IMR-90 (cell line): ENCODE measurements around the gene FBXW7. TPM values are rescaled to one million over a fixed set of nuclear protein-coding genes. Genes with fewer than 3 reads are reported as not detected.

Experiments
- ATAC-seq: fragments of 200-7000 bp; cut with Tn5 transposase; 2 replicates; pipeline ENCODE4 v1.9.1; 2020; ENCODE audit warnings: low read depth, mild to moderate bottlenecking, moderate library complexity
- BruUV-seq: library from RNA; stranded (reverse); fragments of 400-500 nt; replicated peaks from 2 replicates; lab custom pipeline; 2021; lab: Mats Ljungman, UMichigan
- CTCF ChIA-PET: fragments of 300-600 bp; formaldehyde crosslinking; extraction: SDS; loops from one replicate; lab custom pipeline; 2021; ENCODE audit warnings: antibody characterized with exemption; lab: Yijun Ruan, JAX
- POLR2A ChIA-PET: fragments of 300-600 bp; sonication (Branson Sonifier 250); formaldehyde crosslinking; loops from one replicate; lab custom pipeline; 2022; ENCODE audit warnings: antibody characterized with exemption; ENCODE audit not compliant: unreplicated experiment; lab: Charles Lee
- DNase-seq: peaks from one replicate; pipeline ENCODE4 v3.0.0; 2013
- H2AFZ ChIP-seq: replicated peaks from 2 replicates; pipeline ENCODE3; 2013; ENCODE audit warnings: low read length, mild to moderate bottlenecking; ENCODE audit not compliant: poor library complexity
- H2AK5ac ChIP-seq: 2 replicates; pipeline ENCODE4 v1.6.1; 2013; ENCODE audit warnings: low read depth, low read length, inconsistent platforms
- H2AK9ac ChIP-seq: replicated peaks from 2 replicates; pipeline ENCODE3; 2013; ENCODE audit warnings: mild to moderate bottlenecking, low read depth, low read length, moderate library complexity; ENCODE audit not compliant: poor library complexity
- H2BK120ac ChIP-seq: 2 replicates; pipeline ENCODE4 v1.6.1; 2013; ENCODE audit warnings: low read depth, low read length, inconsistent platforms
- H2BK15ac ChIP-seq: 3 replicates; pipeline ENCODE4 v1.6.1; 2013; ENCODE audit warnings: low read depth, low read length, inconsistent platforms
- H2BK20ac ChIP-seq: 2 replicates; pipeline ENCODE4 v1.6.1; 2013; ENCODE audit warnings: low read depth, mild to moderate bottlenecking, inconsistent platforms, low read length, moderate library complexity
- H2BK5ac ChIP-seq: 2 replicates; pipeline ENCODE4 v1.6.1; 2013; ENCODE audit warnings: mild to moderate bottlenecking, low read depth, low read length, inconsistent platforms; ENCODE audit not compliant: poor library complexity, severe bottlenecking
- H3K14ac ChIP-seq: replicated peaks from 2 replicates; pipeline ENCODE4 v1.6.1; 2013; ENCODE audit warnings: low read depth, low read length, inconsistent platforms
- H3K18ac ChIP-seq: 2 replicates; pipeline ENCODE4 v1.6.1; 2013; ENCODE audit warnings: low read depth, low read length, control low read depth
- H3K23ac ChIP-seq: 2 replicates; pipeline ENCODE4 v1.6.1; 2013; ENCODE audit warnings: low read depth, low read length, inconsistent platforms
- H3K27ac ChIP-seq: 2 replicates; pipeline ENCODE4 v1.5.1; 2013; ENCODE audit warnings: mild to moderate bottlenecking, control low read depth, low read length; ENCODE audit not compliant: insufficient read depth
- H3K27me3 ChIP-seq: 2 replicates; pipeline ENCODE4 v1.6.1; 2013; ENCODE audit warnings: low read length; ENCODE audit not compliant: control insufficient read depth, insufficient read depth
- H3K36me3 ChIP-seq: 2 replicates; pipeline ENCODE4 v1.6.1; 2013; ENCODE audit warnings: low read length, mixed read lengths; ENCODE audit not compliant: control insufficient read depth, insufficient read depth
- H3K4ac ChIP-seq: 2 replicates; pipeline ENCODE4 v1.6.1; 2013; ENCODE audit warnings: low read depth, low read length, inconsistent platforms
- H3K4me1 ChIP-seq: 2 replicates; pipeline ENCODE4 v1.6.1; 2013; ENCODE audit warnings: low read length, mixed read lengths; ENCODE audit not compliant: control insufficient read depth, insufficient read depth
- H3K4me2 ChIP-seq: 2 replicates; pipeline ENCODE4 v1.6.1; 2013; ENCODE audit warnings: low read depth, mild to moderate bottlenecking, control low read depth, low read length, moderate library complexity
- H3K4me3 ChIP-seq: 2 replicates; pipeline ENCODE4 v1.5.1; 2013; ENCODE audit warnings: low read depth, mild to moderate bottlenecking, control low read depth, low read length, moderate library complexity; ENCODE audit not compliant: insufficient read depth
- H3K56ac ChIP-seq: 2 replicates; pipeline ENCODE4 v1.6.1; 2013; ENCODE audit warnings: low read length, inconsistent platforms; ENCODE audit not compliant: insufficient read depth; ENCODE audit errors: extremely low read depth
- H3K79me1 ChIP-seq, 2 experiments: 2 replicates each; pipeline ENCODE4 v1.6.1; 2013; ENCODE audit warnings: low read length in 2 of 2, inconsistent platforms in 1 of 2, low read depth in 1 of 2
- H3K9ac ChIP-seq: 2 replicates; pipeline ENCODE4 v1.6.1; 2013; ENCODE audit warnings: low read depth, low read length, control low read depth
- H3K9me1 ChIP-seq: 2 replicates; pipeline ENCODE4 v1.6.1; 2013; ENCODE audit warnings: low read length, inconsistent platforms; ENCODE audit not compliant: insufficient read depth
- H3K9me3 ChIP-seq: 2 replicates; pipeline ENCODE4 v1.6.1; 2013; ENCODE audit warnings: low read length; ENCODE audit not compliant: control insufficient read depth, insufficient read depth
- H4K20me1 ChIP-seq: 2 replicates; pipeline ENCODE4 v1.6.1; 2013; ENCODE audit warnings: low read length, inconsistent platforms; ENCODE audit not compliant: insufficient read depth
- H4K5ac ChIP-seq: 2 replicates; pipeline ENCODE4 v1.6.1; 2013; ENCODE audit warnings: mild to moderate bottlenecking, low read depth, low read length, control low read depth
- H4K8ac ChIP-seq, 2 experiments: 2 replicates each; pipeline ENCODE4 v1.6.1; 2013; ENCODE audit warnings: low read depth in 2 of 2, low read length in 2 of 2, control low read depth in 1 of 2, inconsistent platforms in 1 of 2
- H4K91ac ChIP-seq: 2 replicates; pipeline ENCODE4 v1.6.1; 2013; ENCODE audit warnings: low read depth, low read length, inconsistent platforms; ENCODE audit not compliant: insufficient read depth
- BHLHE40 ChIP-seq: fragments of 150-350 bp; IDR thresholded peaks from 2 replicates; pipeline ENCODE4 v1.6.1; 2016; ENCODE audit warnings: mild to moderate bottlenecking, low read depth, low read length
- CEBPB ChIP-seq: IDR thresholded peaks from 2 replicates; pipeline ENCODE4 v1.6.1; 2012; ENCODE audit warnings: low read depth, low read length, improper control_type of control experiment
- CHD1 ChIP-seq: IDR thresholded peaks from 2 replicates; pipeline ENCODE4 v1.6.1; 2012; ENCODE audit warnings: low read depth, low read length, improper control_type of control experiment
- CTCF ChIP-seq: conservative IDR thresholded peaks from 2 replicates; pipeline ENCODE4 v1.5.1; 2012; ENCODE audit warnings: mild to moderate bottlenecking, low read depth, low read length, improper control_type of control experiment
- ELK1 ChIP-seq: fragments of 150-350 bp; IDR thresholded peaks from 2 replicates; pipeline ENCODE4 v1.6.1; 2016; ENCODE audit warnings: low read depth, mild to moderate bottlenecking, low read length, moderate library complexity, borderline replicate concordance
- MAFK ChIP-seq: IDR thresholded peaks from 2 replicates; pipeline ENCODE4 v1.6.1; 2012; ENCODE audit warnings: low read depth, low read length, improper control_type of control experiment
- MXI1 ChIP-seq: IDR thresholded peaks from 2 replicates; pipeline ENCODE4 v1.6.1; 2012; ENCODE audit warnings: low read depth, mild to moderate bottlenecking, low read length, moderate library complexity, borderline replicate concordance
- NFE2L2 ChIP-seq: fragments of 150-350 bp; IDR thresholded peaks from 2 replicates; pipeline ENCODE4 v1.6.1; 2016; ENCODE audit warnings: low read depth, mild to moderate bottlenecking, low read length
- RFX5 ChIP-seq: IDR thresholded peaks from 2 replicates; pipeline ENCODE4 v1.8.0; 2012; ENCODE audit warnings: low read depth, mild to moderate bottlenecking, low read length, moderate library complexity
- SMC3 ChIP-seq: fragments of 150-350 bp; IDR thresholded peaks from 2 replicates; pipeline ENCODE4 v1.6.1; 2016; ENCODE audit warnings: low read depth, mild to moderate bottlenecking, antibody characterized with exemption, low read length, moderate library complexity
- WGBS, 2 experiments: methylation state at CpG; one replicate each; pipeline versions ENCODE4 v1.1.5 to v1.1.7; 2013; ENCODE audit warnings: missing lambda C conversion rate in 2 of 2; ENCODE audit not compliant: insufficient read length in 1 of 2; ENCODE audit errors: extremely low coverage in 2 of 2; 5-methylcytosine and 5-hydroxymethylcytosine counted together
- dilution Hi-C: fragments of 300-500 bp; cut with HindIII; formaldehyde crosslinking; loops from one replicate; pipeline ENCODE4 v1.14.3; 2018; ENCODE audit warnings: low sequenced_read_pairs; ENCODE audit not compliant: unreplicated experiment
- in situ Hi-C: fragments of 300-500 bp; cut with MboI; formaldehyde crosslinking; loops from 3 replicates; pipeline ENCODE4 v1.14.3; 2019; ENCODE audit warnings: low sequenced_read_pairs, inconsistent platforms, mixed read lengths
- intact Hi-C: fragments of 100-400 bp; cut with micrococcal nuclease; formaldehyde crosslinking; loops from 2 replicates; pipeline ENCODE4 v1.10.0; 2022
- polyA plus RNA-seq, 3 experiments: library from polyadenylated mRNA; depleted of rRNA; stranded (reverse); fragments of >200 nt; gene quantifications; 2 replicates each; pipeline ENCODE4 v1.2.3, GENCODE V29; 2012; ENCODE audit warnings: low replicate concordance in 1 of 3
- total RNA-seq: library from RNA; depleted of rRNA; stranded (reverse); fragments of >200 nt; gene quantifications from 2 replicates; pipeline ENCODE4 v1.2.3, GENCODE V29; 2012
- TF ChIP-seq, protein P1 (sequence below): fragments of 150-350 bp; IDR thresholded peaks from 2 replicates; pipeline ENCODE4 v1.6.1; 2017; ENCODE audit warnings: mild to moderate bottlenecking, antibody characterized with exemption, low read length, low read depth

The FBXW7 gene
- total and polyA plus RNA-seq, 2 of the 4 experiments (the other 2 are of a cell fraction): 7.2 to 27.4 TPM

DNA sequence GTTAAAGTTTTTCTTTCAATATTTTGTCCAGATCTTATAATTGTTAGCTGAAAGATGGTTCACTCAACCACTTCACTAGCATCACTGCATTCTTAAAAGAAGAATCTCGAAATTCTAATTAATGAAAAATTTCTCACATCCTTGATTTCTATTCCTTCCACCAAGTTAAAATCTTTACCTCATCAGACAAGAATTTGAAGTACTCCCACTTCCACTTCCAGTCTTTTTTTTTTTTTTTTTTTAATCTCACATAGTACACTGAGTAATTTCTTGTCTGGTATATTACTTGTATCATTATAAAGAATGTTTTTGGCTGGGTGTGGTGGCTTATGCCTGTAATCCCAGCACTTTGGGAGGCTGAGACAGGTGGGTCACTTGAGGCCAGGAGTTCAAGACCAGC, 73.2 kb downstream of the FBXW7 start:
- Histone ChIP-seq H3K9ac (no peak overlapping the region), H4K20me1 (no peaks in the 10 kb centered on the region), H2AK9ac (no peak overlapping the region), H4K5ac (no peak overlapping the region), H3K4ac (no peak overlapping the region), H2BK15ac (no peak overlapping the region), H3K4me1 (peaks cover 6% of the 10 kb centered on the region), H2AFZ (no peak overlapping the region), H4K91ac (no peak overlapping the region), H3K4me2 (no peak overlapping the region), H4K8ac (no peak overlapping the region), H2AK5ac (no peak overlapping the region), H3K56ac (no peak overlapping the region), H3K23ac (no peak overlapping the region), H3K14ac (no peak overlapping the region), H3K27ac (no peak overlapping the region), H3K9me3 (no peaks in the 10 kb centered on the region), H3K36me3 (no peaks in the 10 kb centered on the region), H3K18ac (no peak overlapping the region), H2BK20ac (no peak overlapping the region), H3K9me1 (no peaks in the 10 kb centered on the region), H2BK5ac (no peak overlapping the region), H3K27me3 (no peaks in the 10 kb centered on the region), H3K4me3 (no peak overlapping the region), H2BK120ac (no peak overlapping the region), H3K79me1 (peaks cover 21 to 32% of the 10 kb centered on the region in 2 experiments)
- ATAC-seq: no peak
- intact Hi-C loops (loop anchor here (2.0 kb wide), 1 partner anchor 14 kb away; no protein-coding TSS in a partner anchor), dilution Hi-C loops (no loop called here), in situ Hi-C loops (no loop called here)
- TF ChIP-seq BHLHE40 (no peak), SMC3 (no peak), MAFK (no peak), CTCF (no peak), CEBPB (no peak), RFX5 (no peak), NFE2L2 (no peak), ELK1 (no peak), MXI1 (no peak), CHD1 (no peak)
- TF ChIP-seq, protein P1, sequence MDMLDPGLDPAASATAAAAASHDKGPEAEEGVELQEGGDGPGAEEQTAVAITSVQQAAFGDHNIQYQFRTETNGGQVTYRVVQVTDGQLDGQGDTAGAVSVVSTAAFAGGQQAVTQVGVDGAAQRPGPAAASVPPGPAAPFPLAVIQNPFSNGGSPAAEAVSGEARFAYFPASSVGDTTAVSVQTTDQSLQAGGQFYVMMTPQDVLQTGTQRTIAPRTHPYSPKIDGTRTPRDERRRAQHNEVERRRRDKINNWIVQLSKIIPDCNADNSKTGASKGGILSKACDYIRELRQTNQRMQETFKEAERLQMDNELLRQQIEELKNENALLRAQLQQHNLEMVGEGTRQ: no peak
- POLR2A ChIA-PET: no interaction called here
- no CpG with 5 or more reads among the region's 1 CpG for WGBS, 2 experiments
- no TSS peak for BruUV-seq
- CTCF ChIA-PET: interaction anchor here (0.6 kb wide), 1 partner anchor 9 kb away, joined by 3 read pairs; no protein-coding TSS in a partner anchor
- peak; percentile 17 for DNase-seq
